ENCODE data around the gene CHTOP.
"Not testable (repeated sequence)": the region's sequence is repeated elsewhere in the genome, so short reads cannot be mapped to it uniquely, and the experiment has no call there.

DNA sequence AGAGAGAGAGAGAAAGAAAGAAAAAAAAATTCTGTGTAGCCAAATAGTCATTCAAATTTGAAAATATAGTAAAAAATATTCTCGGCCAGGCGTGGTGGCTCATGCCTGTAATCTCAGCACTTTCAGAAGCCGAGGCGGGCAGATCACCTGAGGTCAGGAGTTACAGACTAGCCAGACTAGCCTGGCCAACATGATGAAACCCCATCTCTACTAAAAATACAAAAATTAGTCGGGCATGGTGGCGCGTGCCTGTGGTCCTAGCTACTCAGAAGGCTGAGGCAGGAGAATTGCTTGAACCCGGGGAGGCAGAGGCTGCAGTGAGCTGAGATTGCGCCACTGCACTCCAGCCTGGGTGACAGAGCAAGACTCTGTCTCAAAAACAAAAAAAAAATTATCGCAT lies 45.8 kb upstream of the CHTOP start:
- TF ChIP-seq, protein P1, sequence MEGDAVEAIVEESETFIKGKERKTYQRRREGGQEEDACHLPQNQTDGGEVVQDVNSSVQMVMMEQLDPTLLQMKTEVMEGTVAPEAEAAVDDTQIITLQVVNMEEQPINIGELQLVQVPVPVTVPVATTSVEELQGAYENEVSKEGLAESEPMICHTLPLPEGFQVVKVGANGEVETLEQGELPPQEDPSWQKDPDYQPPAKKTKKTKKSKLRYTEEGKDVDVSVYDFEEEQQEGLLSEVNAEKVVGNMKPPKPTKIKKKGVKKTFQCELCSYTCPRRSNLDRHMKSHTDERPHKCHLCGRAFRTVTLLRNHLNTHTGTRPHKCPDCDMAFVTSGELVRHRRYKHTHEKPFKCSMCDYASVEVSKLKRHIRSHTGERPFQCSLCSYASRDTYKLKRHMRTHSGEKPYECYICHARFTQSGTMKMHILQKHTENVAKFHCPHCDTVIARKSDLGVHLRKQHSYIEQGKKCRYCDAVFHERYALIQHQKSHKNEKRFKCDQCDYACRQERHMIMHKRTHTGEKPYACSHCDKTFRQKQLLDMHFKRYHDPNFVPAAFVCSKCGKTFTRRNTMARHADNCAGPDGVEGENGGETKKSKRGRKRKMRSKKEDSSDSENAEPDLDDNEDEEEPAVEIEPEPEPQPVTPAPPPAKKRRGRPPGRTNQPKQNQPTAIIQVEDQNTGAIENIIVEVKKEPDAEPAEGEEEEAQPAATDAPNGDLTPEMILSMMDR (conservative IDR thresholded peaks at IDR 0.05; ENCODE audit: low read depth in 2 of 2), result not testable (repeated sequence)
- not testable (repeated sequence) for TF ChIP-seq EZH2phosphoT487 (IDR thresholded peaks at IDR 0.05; ENCODE audit: unreplicated experiment); EZH2 (IDR thresholded peaks at IDR 0.05; ENCODE audit: low read depth, unreplicated experiment); JUNB (IDR thresholded peaks at IDR 0.05; ENCODE audit: unreplicated experiment); POLR2AphosphoS5 (IDR thresholded peaks at IDR 0.05; ENCODE audit: low read depth)
- TF ChIP-seq, protein P2, sequence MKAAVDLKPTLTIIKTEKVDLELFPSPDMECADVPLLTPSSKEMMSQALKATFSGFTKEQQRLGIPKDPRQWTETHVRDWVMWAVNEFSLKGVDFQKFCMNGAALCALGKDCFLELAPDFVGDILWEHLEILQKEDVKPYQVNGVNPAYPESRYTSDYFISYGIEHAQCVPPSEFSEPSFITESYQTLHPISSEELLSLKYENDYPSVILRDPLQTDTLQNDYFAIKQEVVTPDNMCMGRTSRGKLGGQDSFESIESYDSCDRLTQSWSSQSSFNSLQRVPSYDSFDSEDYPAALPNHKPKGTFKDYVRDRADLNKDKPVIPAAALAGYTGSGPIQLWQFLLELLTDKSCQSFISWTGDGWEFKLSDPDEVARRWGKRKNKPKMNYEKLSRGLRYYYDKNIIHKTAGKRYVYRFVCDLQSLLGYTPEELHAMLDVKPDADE (IDR thresholded peaks at IDR 0.05), result not testable (repeated sequence)
- TF ChIP-seq, protein P3, sequence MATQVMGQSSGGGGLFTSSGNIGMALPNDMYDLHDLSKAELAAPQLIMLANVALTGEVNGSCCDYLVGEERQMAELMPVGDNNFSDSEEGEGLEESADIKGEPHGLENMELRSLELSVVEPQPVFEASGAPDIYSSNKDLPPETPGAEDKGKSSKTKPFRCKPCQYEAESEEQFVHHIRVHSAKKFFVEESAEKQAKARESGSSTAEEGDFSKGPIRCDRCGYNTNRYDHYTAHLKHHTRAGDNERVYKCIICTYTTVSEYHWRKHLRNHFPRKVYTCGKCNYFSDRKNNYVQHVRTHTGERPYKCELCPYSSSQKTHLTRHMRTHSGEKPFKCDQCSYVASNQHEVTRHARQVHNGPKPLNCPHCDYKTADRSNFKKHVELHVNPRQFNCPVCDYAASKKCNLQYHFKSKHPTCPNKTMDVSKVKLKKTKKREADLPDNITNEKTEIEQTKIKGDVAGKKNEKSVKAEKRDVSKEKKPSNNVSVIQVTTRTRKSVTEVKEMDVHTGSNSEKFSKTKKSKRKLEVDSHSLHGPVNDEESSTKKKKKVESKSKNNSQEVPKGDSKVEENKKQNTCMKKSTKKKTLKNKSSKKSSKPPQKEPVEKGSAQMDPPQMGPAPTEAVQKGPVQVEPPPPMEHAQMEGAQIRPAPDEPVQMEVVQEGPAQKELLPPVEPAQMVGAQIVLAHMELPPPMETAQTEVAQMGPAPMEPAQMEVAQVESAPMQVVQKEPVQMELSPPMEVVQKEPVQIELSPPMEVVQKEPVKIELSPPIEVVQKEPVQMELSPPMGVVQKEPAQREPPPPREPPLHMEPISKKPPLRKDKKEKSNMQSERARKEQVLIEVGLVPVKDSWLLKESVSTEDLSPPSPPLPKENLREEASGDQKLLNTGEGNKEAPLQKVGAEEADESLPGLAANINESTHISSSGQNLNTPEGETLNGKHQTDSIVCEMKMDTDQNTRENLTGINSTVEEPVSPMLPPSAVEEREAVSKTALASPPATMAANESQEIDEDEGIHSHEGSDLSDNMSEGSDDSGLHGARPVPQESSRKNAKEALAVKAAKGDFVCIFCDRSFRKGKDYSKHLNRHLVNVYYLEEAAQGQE (IDR thresholded peaks at IDR 0.05; ENCODE audit: unreplicated experiment), result not testable (repeated sequence)
